Adrenal gland (tissue), 12 donors: Measurements from ENCODE around the gene RER1. TPM values are rescaled to one million over a fixed set of nuclear protein-coding genes. Genes with fewer than 3 reads are reported as not detected.

Experiments
- DNase-seq, 7 donors: peaks; one replicate each; pipeline ENCODE4 v3.0.0-alpha.2; 2019 to 2020
- H3K27ac ChIP-seq, 5 donors: fragments of 200-600 bp; sonication (generic) in 4 of 5; 1 replicate in 3 of 5; 2 replicates in 2 of 5; pipeline versions ENCODE4 v1.5.1 to v1.8.0; 2016 to 2020; ENCODE audit warnings: mild to moderate bottlenecking in 1 of 5
- H3K27me3 ChIP-seq: fragments of 200-600 bp; 2 replicates; pipeline ENCODE4 v1.8.0; 2021
- H3K36me3 ChIP-seq, 2 donors: fragments of 200-600 bp; replicated peaks in 1 of 2; 1 replicate in 1 of 2; 2 replicates in 1 of 2; pipeline versions ENCODE4 v1.5.1 to v1.8.0; 2018 to 2022
- H3K4me1 ChIP-seq, 2 donors: fragments of 200-600 bp; replicated peaks in 1 of 2; 1 replicate in 1 of 2; 2 replicates in 1 of 2; pipeline versions ENCODE4 v1.5.1 to v1.8.0; 2018 to 2021
- H3K4me3 ChIP-seq, 4 donors: fragments of 200-600 bp; sonication (generic) in 3 of 4; one replicate each; pipeline ENCODE4 v1.5.1; 2016 to 2018
- H3K9me3 ChIP-seq, 3 donors: fragments of 200-600 bp; sonication (generic) in 1 of 3; replicated peaks in 1 of 3; 1 replicate in 2 of 3; 2 replicates in 1 of 3; pipeline versions ENCODE4 v1.5.1 to v1.8.0; 2016 to 2021
- POLR2A ChIP-seq, 2 donors: fragments of 450-650 bp; IDR thresholded peaks; one replicate each; pipeline ENCODE4 v1.6.1; 2017; ENCODE audit warnings: antibody characterized with exemption in 2 of 2, mild to moderate bottlenecking in 2 of 2, moderate library complexity in 1 of 2
- WGBS, 4 donors: extraction: QIAGEN DNeasy Blood & Tissue Kit in 2 of 4; methylation state at CpG; one replicate each; pipeline versions ENCODE4 v1.1.5 to v1.1.7; 2013 to 2017; 5-methylcytosine and 5-hydroxymethylcytosine counted together
- intact Hi-C, 2 donors: fragments of 100-400 bp; cut with DNase I; formaldehyde crosslinking; loops; one replicate each; pipeline versions ENCODE4 v1.14.1 to v1.15.0; 2022 to 2023
- polyA plus RNA-seq, 3 donors: library from polyadenylated mRNA; stranded (reverse); fragments of 200-250 nt in 2 of 3; fragments of 350-450 nt in 1 of 3; fragmentation: Illumina TruSeq in 1 of 3; extraction: RNeasy Lipid Tissue Mini Kit (QIAGEN cat#74804) in 1 of 3; gene quantifications; one replicate each; pipeline ENCODE4 v1.2.3, GENCODE V29; 2013 to 2014
- total RNA-seq, 9 donors: library from RNA; depleted of rRNA in 4 of 9; stranded (reverse); fragments of >200 nt in 4 of 9; fragments of 120-200 nt in 1 of 9; fragmentation: NEBNext Ultra II Directional in 1 of 9; extraction: Animal tissue kit (Norgen Biotek cat#: 25700) in 1 of 9; gene quantifications; one replicate each; pipeline versions ENCODE4 v1.1.0 to v1.2.4, GENCODE V29; 2013 to 2023
- TF ChIP-seq, protein P1 (sequence below), 6 experiments: fragments of 450-650 bp in 4 of 6; fragments of 200-600 bp in 2 of 6; sonication (generic) in 1 of 6; IDR thresholded peaks; 1 replicate in 5 of 6; 2 replicates in 1 of 6; pipeline versions ENCODE4 v1.5.1 to v1.8.0; 2016 to 2021; ENCODE audit warnings: antibody characterized with exemption in 6 of 6, mild to moderate bottlenecking in 2 of 6, moderate library complexity in 1 of 6
- donor health status: healthy with polysubstance abuse.
- donor health status: Bipolar disorder and iron deficiency.
- donor health status: DM: yes; HTN: yes; CAD: no.
- donor health status: DM: no; HTN: no; CAD: no.
- donor health status: DM: no; HTN: no; CAD: no.
- donor health status: DM: yes; HTN: yes; CAD: no.

RER1 gene
- total and polyA plus RNA-seq, 12 donors, result 106 to 345 (median 167) TPM

DNA sequence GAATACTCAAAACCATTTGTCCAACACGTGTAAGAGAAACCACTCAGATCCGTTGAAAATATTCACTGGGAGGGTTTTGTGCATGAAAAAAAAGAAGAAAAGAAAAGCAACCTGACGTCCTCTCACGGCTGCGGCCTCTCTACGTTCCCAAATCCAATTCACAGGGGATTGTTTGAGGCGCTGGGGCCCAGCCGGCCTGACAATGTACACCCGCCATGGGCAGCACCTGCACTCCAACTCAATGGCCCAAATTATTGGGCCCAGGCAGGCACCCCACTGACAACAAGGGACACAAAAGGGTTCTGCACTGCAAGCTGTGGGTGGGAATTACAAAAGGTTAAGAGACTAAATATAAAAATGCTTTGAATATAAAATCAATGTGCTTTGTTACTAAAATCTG, 41.8 kb upstream of the RER1 start:
- 84 to 89% (median 86%) methylated on average over 9 of the region's 9 CpGs for WGBS, 4 donors
- DNase-seq, result no peak

DNA sequence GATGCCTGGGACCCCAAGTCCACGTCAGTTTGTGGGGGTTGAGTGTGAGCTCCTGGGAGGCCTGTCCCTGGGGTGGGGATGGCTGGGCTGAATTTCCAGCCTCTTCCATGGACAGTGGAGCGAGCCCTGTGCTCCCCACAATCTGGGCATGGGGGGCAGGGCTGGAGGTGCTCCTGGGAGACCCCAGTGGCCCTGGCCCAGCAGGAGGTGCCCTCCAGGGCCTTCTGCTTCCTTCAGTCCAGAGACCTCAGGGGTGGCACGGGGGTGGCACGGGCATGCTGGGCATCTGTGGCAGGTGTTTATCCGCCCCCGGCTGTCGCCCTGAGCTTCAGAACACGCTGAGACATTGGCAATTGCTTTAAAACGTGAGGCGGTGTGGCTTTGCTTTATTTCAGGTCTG, 41.1 kb upstream of the RER1 start:
- H3K27me3 ChIP-seq, result no peaks in the 10 kb centered on the region

More for the DNA sequence above, 41.8 kb upstream of the RER1 start:
- intact Hi-C loops, result no loop called here
- no peak overlapping the region for H3K27ac ChIP-seq
- H3K27me3 ChIP-seq, result no peaks in the 10 kb centered on the region
- no peaks in the 10 kb centered on the region for H3K4me1 ChIP-seq
- no peak overlapping the region for H3K4me3 ChIP-seq
- H3K36me3 ChIP-seq, result no peaks in the 10 kb centered on the region
- no peak for TF ChIP-seq POLR2A (IDR thresholded peaks at IDR 0.05)
- TF ChIP-seq, protein P1, sequence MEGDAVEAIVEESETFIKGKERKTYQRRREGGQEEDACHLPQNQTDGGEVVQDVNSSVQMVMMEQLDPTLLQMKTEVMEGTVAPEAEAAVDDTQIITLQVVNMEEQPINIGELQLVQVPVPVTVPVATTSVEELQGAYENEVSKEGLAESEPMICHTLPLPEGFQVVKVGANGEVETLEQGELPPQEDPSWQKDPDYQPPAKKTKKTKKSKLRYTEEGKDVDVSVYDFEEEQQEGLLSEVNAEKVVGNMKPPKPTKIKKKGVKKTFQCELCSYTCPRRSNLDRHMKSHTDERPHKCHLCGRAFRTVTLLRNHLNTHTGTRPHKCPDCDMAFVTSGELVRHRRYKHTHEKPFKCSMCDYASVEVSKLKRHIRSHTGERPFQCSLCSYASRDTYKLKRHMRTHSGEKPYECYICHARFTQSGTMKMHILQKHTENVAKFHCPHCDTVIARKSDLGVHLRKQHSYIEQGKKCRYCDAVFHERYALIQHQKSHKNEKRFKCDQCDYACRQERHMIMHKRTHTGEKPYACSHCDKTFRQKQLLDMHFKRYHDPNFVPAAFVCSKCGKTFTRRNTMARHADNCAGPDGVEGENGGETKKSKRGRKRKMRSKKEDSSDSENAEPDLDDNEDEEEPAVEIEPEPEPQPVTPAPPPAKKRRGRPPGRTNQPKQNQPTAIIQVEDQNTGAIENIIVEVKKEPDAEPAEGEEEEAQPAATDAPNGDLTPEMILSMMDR (IDR thresholded peaks at IDR 0.05), result no peak
- no peaks in the 10 kb centered on the region for H3K9me3 ChIP-seq

DNA sequence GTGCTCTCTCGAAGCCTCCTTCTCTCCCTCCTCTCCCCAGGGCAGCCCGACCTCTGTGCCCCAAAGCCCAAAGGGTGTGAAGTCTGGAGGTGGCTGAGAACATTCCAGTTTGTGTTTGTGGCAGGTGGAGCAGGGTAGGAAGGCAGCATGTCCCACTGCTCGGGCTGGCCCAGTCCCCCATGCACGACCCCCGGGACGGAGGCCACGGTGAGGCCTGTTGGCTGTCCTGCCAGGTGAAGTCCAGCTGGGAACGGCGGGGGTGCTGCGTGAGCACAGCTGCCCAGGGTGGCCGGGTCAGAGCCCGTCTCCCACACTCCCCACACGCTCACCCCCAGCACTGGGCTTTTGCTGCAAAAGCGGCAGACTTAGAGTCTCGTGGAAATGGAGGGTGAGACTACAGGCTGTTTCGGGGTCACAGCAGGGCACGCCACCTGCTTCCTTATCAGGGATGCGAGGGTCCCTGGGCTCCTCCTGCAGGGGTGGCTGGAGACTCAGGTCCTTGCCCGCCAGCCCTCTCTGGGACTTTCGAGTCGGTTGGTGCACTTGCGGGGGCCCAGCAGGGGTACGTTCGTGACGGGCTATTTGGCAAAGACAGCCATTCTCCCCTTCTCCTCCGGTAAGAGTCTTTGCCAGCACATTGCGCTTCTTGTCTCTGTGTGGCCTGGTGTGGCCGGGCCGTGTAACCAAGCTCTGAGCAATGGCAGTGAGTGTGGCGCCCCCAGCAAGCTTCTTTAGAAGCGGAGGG, 40.6 kb upstream of the RER1 start:
- TF ChIP-seq POLR2A (IDR thresholded peaks at IDR 0.05), result no peak
- TF ChIP-seq, protein P1 (IDR thresholded peaks at IDR 0.05), result no peak
- intact Hi-C loops, result no loop called here
- Histone ChIP-seq H3K27me3 (no peaks in the 10 kb centered on the region), H3K27ac (no peak overlapping the region), H3K9me3 (no peaks in the 10 kb centered on the region), H3K36me3 (no peaks in the 10 kb centered on the region), H3K4me1 (no peaks in the 10 kb centered on the region), H3K4me3 (no peak overlapping the region)
- no peak for DNase-seq
- WGBS, 4 donors, result 78 to 90% (median 86%) methylated on average over 14 to 31 of the region's 31 CpGs

More for the DNA sequence above, 41.1 kb upstream of the RER1 start:
- Histone ChIP-seq H3K27ac (no peak overlapping the region), H3K36me3 (no peaks in the 10 kb centered on the region), H3K4me3 (no peak overlapping the region), H3K4me1 (no peaks in the 10 kb centered on the region), H3K9me3 (no peaks in the 10 kb centered on the region)
- WGBS, 4 donors, result 70 to 87% (median 84%) methylated on average over 7 to 10 of the region's 10 CpGs
- intact Hi-C loops, result no loop called here
- DNase-seq, result no peak
- TF ChIP-seq, protein P1 (IDR thresholded peaks at IDR 0.05), result no peak
- no peak for TF ChIP-seq POLR2A (IDR thresholded peaks at IDR 0.05)

DNA sequence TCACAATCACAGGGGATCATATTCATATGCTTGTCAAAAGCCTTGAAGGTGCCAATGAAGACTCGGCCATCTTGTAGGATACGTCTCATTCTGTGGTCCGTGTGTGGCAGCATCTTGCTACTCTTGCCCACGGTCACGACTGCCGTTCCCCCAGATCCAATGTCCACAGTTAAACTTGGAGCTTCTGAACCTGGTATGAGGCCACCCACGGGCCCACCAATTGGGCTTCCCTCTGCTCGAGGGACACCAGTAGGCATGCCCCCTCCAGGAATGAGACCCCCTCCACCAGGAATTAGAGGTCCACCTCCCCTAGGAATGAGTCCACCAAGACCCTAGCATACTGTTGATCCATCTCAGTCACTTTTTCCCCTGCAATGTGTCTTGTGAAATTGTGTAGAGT, 39.9 kb upstream of the RER1 start:
- no peak overlapping the region for H3K4me3 ChIP-seq
- intact Hi-C loops, result no loop called here
- H3K27me3 ChIP-seq, result no peaks in the 10 kb centered on the region
- 85 to 100% (median 91%) methylated on average over 6 to 8 of the region's 8 CpGs for WGBS, 4 donors
- TF ChIP-seq, protein P1 (IDR thresholded peaks at IDR 0.05), result no peak
- no peak for TF ChIP-seq POLR2A (IDR thresholded peaks at IDR 0.05)
- H3K36me3 ChIP-seq, result no peaks in the 10 kb centered on the region
- no peaks in the 10 kb centered on the region for H3K9me3 ChIP-seq
- H3K4me1 ChIP-seq, result no peaks in the 10 kb centered on the region
- H3K27ac ChIP-seq, result no peak overlapping the region
- no peak for DNase-seq
